Fibroblast of pulmonary artery (primary cell): ENCODE data around the gene DBN1.

Experiments used
- DNase-seq: peaks from one replicate; pipeline ENCODE4 v3.0.0-alpha.2; 2010; ENCODE audit warnings: low read depth
- H3K4me3 ChIP-seq: replicated peaks from 2 replicates; pipeline ENCODE4 v1.5.1; 2011; ENCODE audit warnings: low read depth, mild to moderate bottlenecking, control low read depth, low read length, moderate library complexity
- CTCF ChIP-seq: IDR thresholded peaks from 2 replicates; pipeline ENCODE4 v1.5.1; 2011; ENCODE audit warnings: mild to moderate bottlenecking, control low read depth, low read length, inconsistent platforms; ENCODE audit errors: missing control alignments

Gene DBN1

GRCh38 chr5:177505075-177505474 lies 31.6 kb upstream of the DBN1 start:
- no peak for DNase-seq
- H3K4me3 ChIP-seq = no peak overlapping the region
- no peak for TF ChIP-seq CTCF

- no peak for TF ChIP-seq CTCF
- DNase-seq = no peak
- no peak overlapping the region for H3K4me3 ChIP-seq
These were observed 30.9 kb upstream of the DBN1 start for GRCh38 chr5:177504086-177505056.

GRCh38 chr5:177503351-177504085 lies 30.1 kb upstream of the DBN1 start:
- DNase-seq = no peak
- H3K4me3 ChIP-seq = no peak overlapping the region
- no peak for TF ChIP-seq CTCF

- no peak overlapping the region for H3K4me3 ChIP-seq
- TF ChIP-seq CTCF = no peak
- no peak for DNase-seq
These were observed 29.5 kb upstream of the DBN1 start for GRCh38 chr5:177502886-177503285.

DNA sequence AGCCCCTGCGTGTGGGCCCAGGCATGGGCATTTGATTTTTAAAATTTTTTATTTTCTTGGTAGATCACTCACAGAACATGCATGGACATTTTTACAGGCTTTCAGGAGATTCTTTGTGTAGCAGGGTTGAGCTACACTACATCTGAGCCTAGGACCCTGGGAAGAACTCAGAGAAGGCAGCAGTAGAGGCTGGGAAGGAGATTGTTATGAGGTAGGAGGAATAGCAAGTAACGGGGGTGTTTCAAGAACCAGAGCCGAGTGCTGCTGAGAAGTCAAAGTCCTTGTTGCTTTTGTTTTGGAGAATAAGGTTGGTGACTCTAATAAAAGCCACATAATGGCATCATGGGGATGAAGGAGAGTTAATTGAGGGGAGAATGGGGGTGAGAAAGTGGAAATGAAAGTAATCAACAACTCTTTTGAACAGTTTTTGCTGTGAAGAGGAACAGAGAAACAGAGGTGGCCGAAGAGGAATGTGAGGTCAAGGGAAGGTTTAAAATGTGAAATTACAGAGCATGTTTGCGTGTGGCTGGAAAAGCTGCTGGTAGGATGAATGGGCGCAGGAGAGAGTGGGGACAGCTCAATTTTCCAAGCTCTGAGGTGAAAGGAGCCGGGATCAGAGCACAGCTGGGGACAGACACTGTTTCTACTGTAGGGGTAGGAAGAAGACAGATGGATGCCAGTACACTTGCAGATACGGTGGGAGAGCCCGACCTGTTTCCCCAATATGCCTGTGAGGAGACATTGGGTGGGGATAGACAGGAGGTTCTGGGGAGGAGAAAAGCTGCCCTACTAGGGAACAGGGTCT lies 28.6 kb upstream of the DBN1 start:
- DNase-seq = no peak
- no peak for TF ChIP-seq CTCF
- no peak overlapping the region for H3K4me3 ChIP-seq

GRCh38 chr5:177500685-177501522 lies 27.5 kb upstream of the DBN1 start:
- peak; percentile 96 for TF ChIP-seq CTCF
- no peak overlapping the region for H3K4me3 ChIP-seq
- peak; percentile 87 for DNase-seq
